IMR-90 (cell line): Measurements from ENCODE around the gene ETV3L. TPM values are rescaled to one million over a fixed set of nuclear protein-coding genes. Genes with fewer than 3 reads are reported as not detected.

Experiments used
- ATAC-seq: fragments of 200-7000 bp; cut with Tn5 transposase; 2 replicates; pipeline ENCODE4 v1.9.1; 2020; ENCODE audit warnings: low read depth, mild to moderate bottlenecking, moderate library complexity
- BruUV-seq: library from RNA; stranded (reverse); fragments of 400-500 nt; replicated peaks from 2 replicates; lab custom pipeline; 2021; lab: Mats Ljungman, UMichigan
- CTCF ChIA-PET: fragments of 300-600 bp; formaldehyde crosslinking; extraction: SDS; loops from one replicate; lab custom pipeline; 2021; ENCODE audit warnings: antibody characterized with exemption; lab: Yijun Ruan, JAX
- POLR2A ChIA-PET: fragments of 300-600 bp; sonication (Branson Sonifier 250); formaldehyde crosslinking; loops from one replicate; lab custom pipeline; 2022; ENCODE audit warnings: antibody characterized with exemption; ENCODE audit not compliant: unreplicated experiment; lab: Charles Lee
- DNase-seq: peaks from one replicate; pipeline ENCODE4 v3.0.0; 2013
- H2AFZ ChIP-seq: replicated peaks from 2 replicates; pipeline ENCODE3; 2013; ENCODE audit warnings: low read length, mild to moderate bottlenecking; ENCODE audit not compliant: poor library complexity
- H2AK5ac ChIP-seq: 2 replicates; pipeline ENCODE4 v1.6.1; 2013; ENCODE audit warnings: low read depth, low read length, inconsistent platforms
- H2AK9ac ChIP-seq: replicated peaks from 2 replicates; pipeline ENCODE3; 2013; ENCODE audit warnings: mild to moderate bottlenecking, low read depth, low read length, moderate library complexity; ENCODE audit not compliant: poor library complexity
- H2BK120ac ChIP-seq: 2 replicates; pipeline ENCODE4 v1.6.1; 2013; ENCODE audit warnings: low read depth, low read length, inconsistent platforms
- H2BK15ac ChIP-seq: 3 replicates; pipeline ENCODE4 v1.6.1; 2013; ENCODE audit warnings: low read depth, low read length, inconsistent platforms
- H2BK20ac ChIP-seq: 2 replicates; pipeline ENCODE4 v1.6.1; 2013; ENCODE audit warnings: low read depth, mild to moderate bottlenecking, inconsistent platforms, low read length, moderate library complexity
- H2BK5ac ChIP-seq: 2 replicates; pipeline ENCODE4 v1.6.1; 2013; ENCODE audit warnings: mild to moderate bottlenecking, low read depth, low read length, inconsistent platforms; ENCODE audit not compliant: poor library complexity, severe bottlenecking
- H3K14ac ChIP-seq: replicated peaks from 2 replicates; pipeline ENCODE4 v1.6.1; 2013; ENCODE audit warnings: low read depth, low read length, inconsistent platforms
- H3K18ac ChIP-seq: 2 replicates; pipeline ENCODE4 v1.6.1; 2013; ENCODE audit warnings: low read depth, low read length, control low read depth
- H3K23ac ChIP-seq: 2 replicates; pipeline ENCODE4 v1.6.1; 2013; ENCODE audit warnings: low read depth, low read length, inconsistent platforms
- H3K27ac ChIP-seq: 2 replicates; pipeline ENCODE4 v1.5.1; 2013; ENCODE audit warnings: mild to moderate bottlenecking, control low read depth, low read length; ENCODE audit not compliant: insufficient read depth
- H3K27me3 ChIP-seq: 2 replicates; pipeline ENCODE4 v1.6.1; 2013; ENCODE audit warnings: low read length; ENCODE audit not compliant: control insufficient read depth, insufficient read depth
- H3K36me3 ChIP-seq: 2 replicates; pipeline ENCODE4 v1.6.1; 2013; ENCODE audit warnings: low read length, mixed read lengths; ENCODE audit not compliant: control insufficient read depth, insufficient read depth
- H3K4ac ChIP-seq: 2 replicates; pipeline ENCODE4 v1.6.1; 2013; ENCODE audit warnings: low read depth, low read length, inconsistent platforms
- H3K4me1 ChIP-seq: 2 replicates; pipeline ENCODE4 v1.6.1; 2013; ENCODE audit warnings: low read length, mixed read lengths; ENCODE audit not compliant: control insufficient read depth, insufficient read depth
- H3K4me2 ChIP-seq: 2 replicates; pipeline ENCODE4 v1.6.1; 2013; ENCODE audit warnings: low read depth, mild to moderate bottlenecking, control low read depth, low read length, moderate library complexity
- H3K4me3 ChIP-seq: 2 replicates; pipeline ENCODE4 v1.5.1; 2013; ENCODE audit warnings: low read depth, mild to moderate bottlenecking, control low read depth, low read length, moderate library complexity; ENCODE audit not compliant: insufficient read depth
- H3K56ac ChIP-seq: 2 replicates; pipeline ENCODE4 v1.6.1; 2013; ENCODE audit warnings: low read length, inconsistent platforms; ENCODE audit not compliant: insufficient read depth; ENCODE audit errors: extremely low read depth
- H3K79me1 ChIP-seq, 2 experiments: 2 replicates each; pipeline ENCODE4 v1.6.1; 2013; ENCODE audit warnings: low read length in 2 of 2, inconsistent platforms in 1 of 2, low read depth in 1 of 2
- H3K9ac ChIP-seq: 2 replicates; pipeline ENCODE4 v1.6.1; 2013; ENCODE audit warnings: low read depth, low read length, control low read depth
- H3K9me1 ChIP-seq: 2 replicates; pipeline ENCODE4 v1.6.1; 2013; ENCODE audit warnings: low read length, inconsistent platforms; ENCODE audit not compliant: insufficient read depth
- H3K9me3 ChIP-seq: 2 replicates; pipeline ENCODE4 v1.6.1; 2013; ENCODE audit warnings: low read length; ENCODE audit not compliant: control insufficient read depth, insufficient read depth
- H4K20me1 ChIP-seq: 2 replicates; pipeline ENCODE4 v1.6.1; 2013; ENCODE audit warnings: low read length, inconsistent platforms; ENCODE audit not compliant: insufficient read depth
- H4K5ac ChIP-seq: 2 replicates; pipeline ENCODE4 v1.6.1; 2013; ENCODE audit warnings: mild to moderate bottlenecking, low read depth, low read length, control low read depth
- H4K8ac ChIP-seq, 2 experiments: 2 replicates each; pipeline ENCODE4 v1.6.1; 2013; ENCODE audit warnings: low read depth in 2 of 2, low read length in 2 of 2, control low read depth in 1 of 2, inconsistent platforms in 1 of 2
- H4K91ac ChIP-seq: 2 replicates; pipeline ENCODE4 v1.6.1; 2013; ENCODE audit warnings: low read depth, low read length, inconsistent platforms; ENCODE audit not compliant: insufficient read depth
- CHD1 ChIP-seq: IDR thresholded peaks from 2 replicates; pipeline ENCODE4 v1.6.1; 2012; ENCODE audit warnings: low read depth, low read length, improper control_type of control experiment
- CTCF ChIP-seq: conservative IDR thresholded peaks from 2 replicates; pipeline ENCODE4 v1.5.1; 2012; ENCODE audit warnings: mild to moderate bottlenecking, low read depth, low read length, improper control_type of control experiment
- MAFK ChIP-seq: IDR thresholded peaks from 2 replicates; pipeline ENCODE4 v1.6.1; 2012; ENCODE audit warnings: low read depth, low read length, improper control_type of control experiment
- RCOR1 ChIP-seq: IDR thresholded peaks from 2 replicates; pipeline ENCODE4 v1.6.1; 2012; ENCODE audit warnings: mild to moderate bottlenecking, low read length, improper control_type of control experiment; ENCODE audit not compliant: insufficient replicate concordance
- WGBS, 2 experiments: methylation state at CpG; one replicate each; pipeline versions ENCODE4 v1.1.5 to v1.1.7; 2013; ENCODE audit warnings: missing lambda C conversion rate in 2 of 2; ENCODE audit not compliant: insufficient read length in 1 of 2; ENCODE audit errors: extremely low coverage in 2 of 2; 5-methylcytosine and 5-hydroxymethylcytosine counted together
- dilution Hi-C: fragments of 300-500 bp; cut with HindIII; formaldehyde crosslinking; loops from one replicate; pipeline ENCODE4 v1.14.3; 2018; ENCODE audit warnings: low sequenced_read_pairs; ENCODE audit not compliant: unreplicated experiment
- in situ Hi-C: fragments of 300-500 bp; cut with MboI; formaldehyde crosslinking; loops from 3 replicates; pipeline ENCODE4 v1.14.3; 2019; ENCODE audit warnings: low sequenced_read_pairs, inconsistent platforms, mixed read lengths
- intact Hi-C: fragments of 100-400 bp; cut with micrococcal nuclease; formaldehyde crosslinking; loops from 2 replicates; pipeline ENCODE4 v1.10.0; 2022
- polyA plus RNA-seq, 3 experiments: library from polyadenylated mRNA; depleted of rRNA; stranded (reverse); fragments of >200 nt; gene quantifications; 2 replicates each; pipeline ENCODE4 v1.2.3, GENCODE V29; 2012; ENCODE audit warnings: low replicate concordance in 1 of 3
- total RNA-seq: library from RNA; depleted of rRNA; stranded (reverse); fragments of >200 nt; gene quantifications from 2 replicates; pipeline ENCODE4 v1.2.3, GENCODE V29; 2012

ETV3L gene
- total and polyA plus RNA-seq, 2 of the 4 experiments (the other 2 are of a cell fraction): not detected

- Histone ChIP-seq H2BK5ac (no peak overlapping the region), H3K23ac (no peak overlapping the region), H2AFZ (no peak overlapping the region), H2BK120ac (no peak overlapping the region), H3K27me3 (peaks cover 16% of the 10 kb centered on the region), H2AK5ac (no peak overlapping the region), H4K20me1 (no peaks in the 10 kb centered on the region), H3K9me3 (no peaks in the 10 kb centered on the region), H3K4me3 (no peak overlapping the region), H4K5ac (no peak overlapping the region), H4K91ac (no peak overlapping the region), H3K27ac (no peak overlapping the region), H3K56ac (no peak overlapping the region), H3K18ac (no peak overlapping the region), H3K36me3 (no peaks in the 10 kb centered on the region), H3K4me1 (no peaks in the 10 kb centered on the region), H2BK15ac (no peak overlapping the region), H3K79me1 (no peaks in the 10 kb centered on the region), H2AK9ac (no peak overlapping the region), H4K8ac (no peak overlapping the region), H3K9ac (no peak overlapping the region), H3K14ac (no peak overlapping the region), H3K4ac (no peak overlapping the region), H2BK20ac (no peak overlapping the region), H3K4me2 (no peak overlapping the region), H3K9me1 (0 out of 2 replicates have a peak, but pooled peaks cover 6% of the 10 kb centered on the region)
- 69% methylated on average over 6 of the region's 16 CpGs; no CpG with 5 or more reads in 1 of the 2 experiments for WGBS, 2 experiments
- no peak for ATAC-seq
- intact Hi-C loops: no loop called here
- no TSS peak for BruUV-seq
- dilution Hi-C loops: no loop called here
- in situ Hi-C loops: no loop called here
- CTCF ChIA-PET: no interaction called here
- POLR2A ChIA-PET: no interaction called here
- DNase-seq: no peak
- TF ChIP-seq CHD1: no peak
- no peak for TF ChIP-seq MAFK
- no peak for TF ChIP-seq CTCF
- no peak for TF ChIP-seq RCOR1
Observed at GRCh38 chr1:157115851-157116736, 16.5 kb upstream of the ETV3L start.
